ENCODE measurements around the gene NDUFV2.
"Not testable (repeated sequence)": the region's sequence is repeated elsewhere in the genome, so short reads cannot be mapped to it uniquely, and the experiment has no call there.

The NDUFV2 gene

DNA sequence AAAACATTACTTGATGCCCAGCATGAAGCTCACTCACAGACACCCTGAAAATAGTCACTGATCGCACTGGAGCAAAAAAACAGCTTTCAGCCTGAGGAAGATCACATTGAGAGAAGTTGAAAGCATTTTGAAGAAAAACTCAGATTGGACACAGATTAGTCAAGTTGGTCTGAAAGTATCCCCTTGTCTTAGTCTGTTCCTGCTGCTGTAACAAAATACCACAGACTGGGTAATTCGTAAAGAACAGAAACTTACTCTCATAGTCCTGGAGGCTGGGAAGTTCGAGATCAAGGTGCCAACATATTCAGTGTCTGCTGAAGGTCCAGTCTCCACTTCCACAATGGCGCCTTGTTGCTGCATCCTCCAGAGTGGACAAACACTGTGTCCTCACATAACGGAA, 14.2 kb upstream of the NDUFV2 start:
- Histone ChIP-seq H3K27ac (ENCODE audit: insufficient read depth in 1 of 2, low read depth in 1 of 2, low read length in 2 of 2, poor library complexity in 1 of 2, severe bottlenecking in 2 of 2) (no peak overlapping the region), H3K27me3 (replicated peaks in 2 of 5; ENCODE audit: control insufficient read depth in 4 of 5, insufficient read depth in 5 of 5, low read length in 4 of 5) (no peaks in the 10 kb centered on the region), H3K4me1 (ENCODE audit: control extremely low read depth in 1 of 4, control insufficient read depth in 4 of 4, insufficient read depth in 4 of 4, low read length in 3 of 4) (peaks cover 0 to 27% (median 19%) of the 10 kb centered on the region in 4 experiments), H3K36me3 (ENCODE audit: control insufficient read depth in 4 of 4, insufficient read depth in 4 of 4, low read length in 3 of 4) (no peaks in the 10 kb centered on the region), H3K9me3 (ENCODE audit: control extremely low read depth in 1 of 5, control insufficient read depth in 4 of 5, insufficient read depth in 2 of 5, low read depth in 1 of 5, low read length in 4 of 5) (no peaks in the 10 kb centered on the region), H3K4me3 (ENCODE audit: control insufficient read depth in 1 of 7, extremely low read depth in 1 of 7, insufficient read depth in 4 of 7, low read depth in 2 of 7, low read length in 6 of 7) (no peak overlapping the region)
- POLR2A ChIA-PET = interaction anchor here (0.8 kb wide), 1 partner anchor 8 kb away, joined by 3 read pairs; no protein-coding TSS in a partner anchor
- CTCF ChIA-PET = interaction anchor here (0.8 kb wide), 1 partner anchor 11 kb away, joined by 3 read pairs; no protein-coding TSS in a partner anchor
- DNase-seq = no peak
- 100% methylated on average over 2 of the region's 5 CpGs for WGBS (ENCODE audit: insufficient coverage)

DNA sequence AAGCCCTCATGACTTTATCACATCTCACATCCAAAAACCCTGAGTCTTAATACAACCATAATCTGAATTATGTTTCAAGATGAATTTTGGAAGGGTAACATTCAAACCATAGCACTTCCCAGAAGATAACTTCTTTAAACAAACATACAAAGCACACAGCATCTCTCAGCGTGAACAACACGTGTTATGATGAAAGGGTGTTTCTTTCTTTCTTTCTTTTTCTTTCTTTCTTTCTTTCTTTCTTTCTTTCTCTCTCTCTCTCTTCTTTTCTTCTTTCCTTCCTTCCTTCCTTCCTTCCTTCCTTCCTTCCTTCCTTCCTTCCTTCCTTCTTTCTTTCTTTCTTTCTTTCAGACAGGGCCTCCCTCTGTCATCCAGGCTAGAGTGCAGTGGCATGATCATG, 13.8 kb upstream of the NDUFV2 start:
- not testable (repeated sequence) for H3K27me3 ChIP-seq (replicated peaks in 2 of 5; ENCODE audit: control insufficient read depth in 4 of 5, insufficient read depth in 5 of 5, low read length in 4 of 5); H3K4me3 ChIP-seq (ENCODE audit: control insufficient read depth in 1 of 7, extremely low read depth in 1 of 7, insufficient read depth in 4 of 7, low read depth in 2 of 7, low read length in 6 of 7); H3K9me3 ChIP-seq (ENCODE audit: control extremely low read depth in 1 of 5, control insufficient read depth in 4 of 5, insufficient read depth in 2 of 5, low read depth in 1 of 5, low read length in 4 of 5); DNase-seq; H3K36me3 ChIP-seq (ENCODE audit: control insufficient read depth in 4 of 4, insufficient read depth in 4 of 4, low read length in 3 of 4); H3K27ac ChIP-seq (ENCODE audit: insufficient read depth in 1 of 2, low read depth in 1 of 2, low read length in 2 of 2, poor library complexity in 1 of 2, severe bottlenecking in 2 of 2)
- CTCF ChIA-PET = interaction anchor here (0.8 kb wide), 1 partner anchor 11 kb away, joined by 3 read pairs; no protein-coding TSS in a partner anchor
- no CpG with 5 or more reads among the region's 2 CpGs for WGBS (ENCODE audit: insufficient coverage)
- POLR2A ChIA-PET = interaction anchor here (0.8 kb wide), 1 partner anchor 9 kb away, joined by 3 read pairs; no protein-coding TSS in a partner anchor
- peaks cover 0 to 23% (median 16%) of the 10 kb centered on the region in 4 experiments for H3K4me1 ChIP-seq (ENCODE audit: control extremely low read depth in 1 of 4, control insufficient read depth in 4 of 4, insufficient read depth in 4 of 4, low read length in 3 of 4)

DNA sequence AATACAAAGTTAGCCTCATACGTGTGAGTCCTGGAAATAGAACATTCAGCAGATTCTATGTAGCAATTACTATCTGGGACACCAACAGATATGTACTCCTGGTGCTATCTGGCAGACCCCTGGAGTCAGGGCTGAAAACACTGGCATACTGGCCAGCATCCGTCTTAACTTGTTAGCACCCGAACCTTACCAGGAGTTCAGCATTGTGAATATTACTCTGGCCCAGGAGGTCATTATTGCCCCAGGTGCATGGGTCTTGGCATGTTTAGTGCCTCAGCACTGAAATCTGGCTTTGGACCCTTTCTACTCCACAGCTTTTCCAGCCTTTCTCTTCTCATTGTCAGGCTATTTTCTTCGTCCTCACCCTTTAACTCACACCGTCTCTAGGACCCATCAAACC, 11.9 kb upstream of the NDUFV2 start:
- ChIA-PET POLR2A (no interaction called here), CTCF (interaction anchor here (1.9 kb wide), 1 partner anchor 10 kb away, joined by 5 read pairs; no protein-coding TSS in a partner anchor)
- Histone ChIP-seq H3K4me1 (ENCODE audit: control extremely low read depth in 1 of 4, control insufficient read depth in 4 of 4, insufficient read depth in 4 of 4, low read length in 3 of 4) (peaks cover 7 to 34% (median 18%) of the 10 kb centered on the region in 4 experiments), H3K36me3 (ENCODE audit: control insufficient read depth in 4 of 4, insufficient read depth in 4 of 4, low read length in 3 of 4) (no peaks in the 10 kb centered on the region), H3K9me3 (ENCODE audit: control extremely low read depth in 1 of 5, control insufficient read depth in 4 of 5, insufficient read depth in 2 of 5, low read depth in 1 of 5, low read length in 4 of 5) (no peaks in the 10 kb centered on the region), H3K27ac (ENCODE audit: insufficient read depth in 1 of 2, low read depth in 1 of 2, low read length in 2 of 2, poor library complexity in 1 of 2, severe bottlenecking in 2 of 2) (no peak overlapping the region), H3K27me3 (replicated peaks in 2 of 5; ENCODE audit: control insufficient read depth in 4 of 5, insufficient read depth in 5 of 5, low read length in 4 of 5) (no peaks in the 10 kb centered on the region), H3K4me3 (ENCODE audit: control insufficient read depth in 1 of 7, extremely low read depth in 1 of 7, insufficient read depth in 4 of 7, low read depth in 2 of 7, low read length in 6 of 7) (no peak overlapping the region)
- no peak for DNase-seq
- 84% methylated on average over 5 of the region's 5 CpGs for WGBS (ENCODE audit: insufficient coverage)

DNA sequence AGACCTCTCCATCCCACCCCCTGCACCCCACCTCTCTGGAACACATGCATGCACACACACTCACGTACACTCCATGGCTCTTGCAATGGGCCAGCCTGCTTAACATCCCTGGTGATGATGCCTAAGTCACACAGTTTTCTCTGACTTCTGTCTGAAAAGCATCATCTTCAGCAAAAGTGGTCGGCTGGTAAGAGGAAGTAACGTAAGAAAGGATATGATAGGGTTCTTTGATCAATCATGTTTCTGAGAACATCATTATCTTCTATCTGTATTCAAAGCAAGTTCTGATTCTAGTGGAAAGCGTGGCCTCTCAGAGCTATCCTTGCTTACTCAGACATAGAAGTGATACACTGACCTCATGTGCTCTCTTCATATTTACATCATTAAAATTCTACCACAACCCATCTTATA, 11.4 kb upstream of the NDUFV2 start:
- CTCF ChIA-PET = no interaction called here
- POLR2A ChIA-PET = no interaction called here
- no peak overlapping the region for H3K4me3 ChIP-seq (ENCODE audit: control insufficient read depth in 1 of 7, extremely low read depth in 1 of 7, insufficient read depth in 4 of 7, low read depth in 2 of 7, low read length in 6 of 7)
- peak in 1 of 3 donors; percentile 44 for DNase-seq
- H3K36me3 ChIP-seq (ENCODE audit: control insufficient read depth in 4 of 4, insufficient read depth in 4 of 4, low read length in 3 of 4) = no peaks in the 10 kb centered on the region
- no peaks in the 10 kb centered on the region for H3K27me3 ChIP-seq (replicated peaks in 2 of 5; ENCODE audit: control insufficient read depth in 4 of 5, insufficient read depth in 5 of 5, low read length in 4 of 5)
- H3K9me3 ChIP-seq (ENCODE audit: control extremely low read depth in 1 of 5, control insufficient read depth in 4 of 5, insufficient read depth in 2 of 5, low read depth in 1 of 5, low read length in 4 of 5) = no peaks in the 10 kb centered on the region
- 100% methylated on average over 1 of the region's 4 CpGs for whole genome bisulfite sequencing (ENCODE audit: insufficient coverage)
- H3K27ac ChIP-seq (ENCODE audit: insufficient read depth in 1 of 2, low read depth in 1 of 2, low read length in 2 of 2, poor library complexity in 1 of 2, severe bottlenecking in 2 of 2) = no peak overlapping the region
- H3K4me1 ChIP-seq (ENCODE audit: control extremely low read depth in 1 of 4, control insufficient read depth in 4 of 4, insufficient read depth in 4 of 4, low read length in 3 of 4) = peaks cover 10 to 39% (median 21%) of the 10 kb centered on the region in 4 experiments

DNA sequence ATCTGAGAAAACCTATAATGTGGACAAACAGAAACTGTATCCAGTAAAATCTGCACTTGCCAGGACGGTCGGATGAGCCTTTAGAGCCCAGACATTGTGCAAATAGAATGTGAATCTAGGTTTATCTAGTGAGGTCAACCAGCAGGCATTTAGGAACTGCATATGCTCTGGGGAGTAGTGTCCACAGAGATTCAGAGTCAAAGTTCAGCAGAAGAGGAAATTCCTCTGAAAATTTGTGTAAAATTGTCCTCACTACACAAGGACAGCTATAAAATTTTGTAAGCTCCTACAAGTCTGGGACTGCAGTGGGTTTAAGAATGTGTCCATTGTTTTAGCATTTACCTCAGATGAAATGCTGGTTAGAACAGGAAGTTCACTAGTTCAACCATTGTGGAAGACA, 9.8 kb upstream of the NDUFV2 start:
- H3K4me1 ChIP-seq (ENCODE audit: control extremely low read depth in 1 of 4, control insufficient read depth in 4 of 4, insufficient read depth in 4 of 4, low read length in 3 of 4) = peaks cover 10 to 46% (median 21%) of the 10 kb centered on the region in 4 experiments
- 100% methylated on average over 2 of the region's 2 CpGs for WGBS (ENCODE audit: insufficient coverage)

DNA sequence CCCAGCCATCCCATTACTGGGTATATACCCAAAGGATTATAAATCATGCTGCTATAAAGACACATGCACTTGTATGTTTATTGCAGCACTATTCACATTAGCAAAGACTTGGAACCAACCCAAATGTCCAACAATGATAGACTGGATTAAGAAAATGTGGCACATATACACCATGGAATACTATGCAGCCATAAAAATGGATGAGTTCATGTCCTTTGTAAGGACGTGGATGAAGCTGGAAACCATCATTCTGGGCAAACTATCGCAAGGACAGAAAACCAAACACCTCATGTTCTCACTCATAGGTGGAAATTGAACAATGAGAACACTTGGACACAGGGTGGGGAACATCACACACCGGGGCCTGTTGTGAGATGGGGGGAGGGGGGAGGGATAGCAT, 9.4 kb upstream of the NDUFV2 start:
- H3K27me3 ChIP-seq (replicated peaks in 2 of 5; ENCODE audit: control insufficient read depth in 4 of 5, insufficient read depth in 5 of 5, low read length in 4 of 5); H3K4me3 ChIP-seq (ENCODE audit: control insufficient read depth in 1 of 7, extremely low read depth in 1 of 7, insufficient read depth in 4 of 7, low read depth in 2 of 7, low read length in 6 of 7); H3K36me3 ChIP-seq (ENCODE audit: control insufficient read depth in 4 of 4, insufficient read depth in 4 of 4, low read length in 3 of 4); DNase-seq; H3K9me3 ChIP-seq (ENCODE audit: control extremely low read depth in 1 of 5, control insufficient read depth in 4 of 5, insufficient read depth in 2 of 5, low read depth in 1 of 5, low read length in 4 of 5); H3K27ac ChIP-seq (ENCODE audit: insufficient read depth in 1 of 2, low read depth in 1 of 2, low read length in 2 of 2, poor library complexity in 1 of 2, severe bottlenecking in 2 of 2): not testable (repeated sequence)
- CTCF ChIA-PET = interaction anchor here (1.1 to 2.1 kb wide), 3 partner anchors 10 to 19 kb away, joined by 3 to 7 read pairs (median 3); no protein-coding TSS in a partner anchor
- POLR2A ChIA-PET = interaction anchor here (0.6 to 0.7 kb wide), 2 partner anchors 45 to 228 kb away, joined by 4 to 6 read pairs; no protein-coding TSS in a partner anchor
- H3K4me1 ChIP-seq (ENCODE audit: control extremely low read depth in 1 of 4, control insufficient read depth in 4 of 4, insufficient read depth in 4 of 4, low read length in 3 of 4) = peaks cover 10 to 46% (median 20%) of the 10 kb centered on the region in 4 experiments
- 90% methylated on average over 2 of the region's 3 CpGs for WGBS (ENCODE audit: insufficient coverage)

More for the DNA sequence above, 9.8 kb upstream of the NDUFV2 start:
- H3K27ac ChIP-seq (ENCODE audit: insufficient read depth in 1 of 2, low read depth in 1 of 2, low read length in 2 of 2, poor library complexity in 1 of 2, severe bottlenecking in 2 of 2) = no peak overlapping the region
- H3K36me3 ChIP-seq (ENCODE audit: control insufficient read depth in 4 of 4, insufficient read depth in 4 of 4, low read length in 3 of 4) = no peaks in the 10 kb centered on the region
- H3K27me3 ChIP-seq (replicated peaks in 2 of 5; ENCODE audit: control insufficient read depth in 4 of 5, insufficient read depth in 5 of 5, low read length in 4 of 5) = no peaks in the 10 kb centered on the region
- H3K4me3 ChIP-seq (ENCODE audit: control insufficient read depth in 1 of 7, extremely low read depth in 1 of 7, insufficient read depth in 4 of 7, low read depth in 2 of 7, low read length in 6 of 7) = no peak overlapping the region
- ChIA-PET POLR2A (no interaction called here), CTCF (interaction anchor here (2.1 kb wide), 1 partner anchor 11 kb away, joined by 7 read pairs; no protein-coding TSS in a partner anchor)
- no peak for DNase-seq
- no peaks in the 10 kb centered on the region for H3K9me3 ChIP-seq (ENCODE audit: control extremely low read depth in 1 of 5, control insufficient read depth in 4 of 5, insufficient read depth in 2 of 5, low read depth in 1 of 5, low read length in 4 of 5)

DNA sequence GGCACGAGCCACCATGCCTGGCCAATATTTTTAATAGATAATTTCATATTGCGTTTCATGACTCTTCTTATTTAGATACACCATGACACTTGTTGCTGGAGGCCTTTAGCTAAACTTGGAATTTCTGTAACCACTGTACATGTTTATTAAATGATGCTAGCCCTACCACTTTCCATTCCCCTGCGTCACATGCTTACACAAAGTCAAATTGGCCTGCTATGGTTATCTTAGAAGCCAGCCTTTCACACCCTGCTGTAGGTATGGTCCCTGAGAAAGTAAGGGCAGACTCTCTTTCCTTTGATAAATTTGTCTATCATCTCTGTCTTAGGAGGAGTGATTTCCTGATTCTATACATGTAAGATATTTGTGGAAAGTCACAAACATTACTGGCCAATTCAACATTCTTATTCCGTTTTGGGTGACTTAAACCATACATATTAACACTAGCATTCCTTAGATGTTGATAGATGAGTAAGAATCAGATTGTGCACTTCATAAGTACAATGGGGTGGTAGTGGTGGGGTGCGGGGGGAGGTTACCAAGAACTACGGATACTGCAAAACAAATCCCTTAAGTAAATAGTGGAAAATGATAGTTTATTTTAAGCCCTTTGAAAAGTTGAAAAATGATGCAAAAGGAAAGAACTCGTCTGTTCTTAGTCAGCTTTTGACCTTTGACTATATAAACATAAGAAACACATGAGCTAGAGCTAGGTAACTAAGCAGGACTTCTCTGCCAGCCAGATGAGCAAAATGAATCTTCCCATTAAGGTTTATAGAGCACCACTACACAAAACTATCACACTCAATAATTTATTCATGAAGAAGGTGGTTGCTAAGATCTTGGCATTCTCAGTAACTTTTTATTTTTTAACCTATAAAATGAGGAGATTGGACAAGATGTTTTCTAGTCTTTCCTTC, 7.9 kb upstream of the NDUFV2 start:
- Histone ChIP-seq H3K27me3 (replicated peaks in 2 of 5; ENCODE audit: control insufficient read depth in 4 of 5, insufficient read depth in 5 of 5, low read length in 4 of 5) (no peaks in the 10 kb centered on the region), H3K4me1 (ENCODE audit: control extremely low read depth in 1 of 4, control insufficient read depth in 4 of 4, insufficient read depth in 4 of 4, low read length in 3 of 4) (peaks cover 10 to 46% (median 20%) of the 10 kb centered on the region in 4 experiments), H3K36me3 (ENCODE audit: control insufficient read depth in 4 of 4, insufficient read depth in 4 of 4, low read length in 3 of 4) (no peaks in the 10 kb centered on the region), H3K27ac (ENCODE audit: insufficient read depth in 1 of 2, low read depth in 1 of 2, low read length in 2 of 2, poor library complexity in 1 of 2, severe bottlenecking in 2 of 2) (peak overlapping the region in 1 of 2 experiments; percentile 54), H3K4me3 (ENCODE audit: control insufficient read depth in 1 of 7, extremely low read depth in 1 of 7, insufficient read depth in 4 of 7, low read depth in 2 of 7, low read length in 6 of 7) (peak overlapping the region in 2 of 7 experiments; percentile 10 to 24), H3K9me3 (ENCODE audit: control extremely low read depth in 1 of 5, control insufficient read depth in 4 of 5, insufficient read depth in 2 of 5, low read depth in 1 of 5, low read length in 4 of 5) (no peaks in the 10 kb centered on the region)
- no peak for DNase-seq
- 96% methylated on average over 4 of the region's 7 CpGs for WGBS (ENCODE audit: insufficient coverage)
- ChIA-PET CTCF (interaction anchor here (1.2 to 2.1 kb wide), 2 partner anchors 9 to 21 kb away, joined by 3 to 7 read pairs; no protein-coding TSS in a partner anchor), POLR2A (no interaction called here)

All from common myeloid progenitor, CD34-positive (primary cell).